HG02759 (cell line): ENCODE data around the gene CDH3.

Experiments used
- ATAC-seq: cut with Tn5 transposase; IDR thresholded peaks from one replicate; pipeline ENCODE4 v1.9.1; 2021; ENCODE audit warnings: mild to moderate bottlenecking, moderate library complexity; ENCODE audit not compliant: unreplicated experiment

The CDH3 gene

DNA sequence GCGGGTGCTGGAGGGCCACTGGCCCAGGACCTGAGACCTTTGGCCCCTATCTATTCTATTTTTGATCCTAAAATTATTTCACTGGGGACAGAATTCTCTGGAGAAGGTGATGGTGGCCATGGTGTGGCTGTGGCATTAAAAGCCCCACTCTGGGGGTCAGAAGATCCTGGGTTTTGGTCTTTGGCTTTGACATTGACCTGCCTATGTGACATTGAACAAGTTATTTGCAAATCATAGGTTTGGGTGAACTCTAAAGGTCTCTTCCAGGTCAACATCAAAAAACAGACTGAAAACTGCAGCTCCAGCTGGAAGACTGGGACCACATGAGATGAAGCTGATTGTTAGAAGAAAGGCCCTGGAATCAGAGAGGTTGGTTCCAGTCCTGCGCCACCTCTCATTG lies 89.7 kb downstream of the CDH3 start:
- no peak for ATAC-seq

DNA sequence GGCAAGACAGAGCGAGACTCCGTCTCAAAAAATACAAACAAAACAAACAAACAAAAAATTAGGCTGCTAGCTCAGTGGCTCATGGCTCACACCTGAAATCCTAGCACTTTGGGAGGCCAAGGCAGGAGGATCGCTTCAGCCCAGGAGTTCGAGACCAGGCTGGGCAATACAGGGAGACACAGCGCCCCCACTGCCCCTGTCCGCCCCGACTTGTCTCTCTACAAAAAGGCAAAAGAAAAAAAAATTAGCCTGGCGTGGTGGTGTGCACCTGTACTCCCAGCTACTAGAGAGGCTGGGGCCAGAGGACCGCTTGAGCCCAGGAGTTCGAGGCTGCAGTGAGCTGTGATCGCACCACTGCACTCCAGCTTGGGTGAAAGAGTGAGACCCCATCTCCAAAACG lies 91.5 kb downstream of the CDH3 start:
- ATAC-seq: no peak

DNA sequence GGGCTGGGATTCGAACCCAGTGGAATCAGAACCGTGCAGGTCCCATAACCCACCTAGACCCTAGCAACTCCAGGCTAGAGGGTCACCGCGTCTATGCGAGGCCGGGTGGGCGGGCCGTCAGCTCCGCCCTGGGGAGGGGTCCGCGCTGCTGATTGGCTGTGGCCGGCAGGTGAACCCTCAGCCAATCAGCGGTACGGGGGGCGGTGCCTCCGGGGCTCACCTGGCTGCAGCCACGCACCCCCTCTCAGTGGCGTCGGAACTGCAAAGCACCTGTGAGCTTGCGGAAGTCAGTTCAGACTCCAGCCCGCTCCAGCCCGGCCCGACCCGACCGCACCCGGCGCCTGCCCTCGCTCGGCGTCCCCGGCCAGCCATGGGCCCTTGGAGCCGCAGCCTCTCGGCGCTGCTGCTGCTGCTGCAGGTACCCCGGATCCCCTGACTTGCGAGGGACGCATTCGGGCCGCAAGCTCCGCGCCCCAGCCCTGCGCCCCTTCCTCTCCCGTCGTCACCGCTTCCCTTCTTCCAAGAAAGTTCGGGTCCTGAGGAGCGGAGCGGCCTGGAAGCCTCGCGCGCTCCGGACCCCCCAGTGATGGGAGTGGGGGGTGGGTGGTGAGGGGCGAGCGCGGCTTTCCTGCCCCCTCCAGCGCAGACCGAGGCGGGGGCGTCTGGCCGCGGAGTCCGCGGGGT lies 92.1 kb downstream of the CDH3 start, which contains the start of gene CDH1:
TSS of gene CDH1 (plus strand) at position 247 of the 684 bp plus-strand sequence. CDS start at position 371, 124 bp downstream.
- ATAC-seq: no peak

DNA sequence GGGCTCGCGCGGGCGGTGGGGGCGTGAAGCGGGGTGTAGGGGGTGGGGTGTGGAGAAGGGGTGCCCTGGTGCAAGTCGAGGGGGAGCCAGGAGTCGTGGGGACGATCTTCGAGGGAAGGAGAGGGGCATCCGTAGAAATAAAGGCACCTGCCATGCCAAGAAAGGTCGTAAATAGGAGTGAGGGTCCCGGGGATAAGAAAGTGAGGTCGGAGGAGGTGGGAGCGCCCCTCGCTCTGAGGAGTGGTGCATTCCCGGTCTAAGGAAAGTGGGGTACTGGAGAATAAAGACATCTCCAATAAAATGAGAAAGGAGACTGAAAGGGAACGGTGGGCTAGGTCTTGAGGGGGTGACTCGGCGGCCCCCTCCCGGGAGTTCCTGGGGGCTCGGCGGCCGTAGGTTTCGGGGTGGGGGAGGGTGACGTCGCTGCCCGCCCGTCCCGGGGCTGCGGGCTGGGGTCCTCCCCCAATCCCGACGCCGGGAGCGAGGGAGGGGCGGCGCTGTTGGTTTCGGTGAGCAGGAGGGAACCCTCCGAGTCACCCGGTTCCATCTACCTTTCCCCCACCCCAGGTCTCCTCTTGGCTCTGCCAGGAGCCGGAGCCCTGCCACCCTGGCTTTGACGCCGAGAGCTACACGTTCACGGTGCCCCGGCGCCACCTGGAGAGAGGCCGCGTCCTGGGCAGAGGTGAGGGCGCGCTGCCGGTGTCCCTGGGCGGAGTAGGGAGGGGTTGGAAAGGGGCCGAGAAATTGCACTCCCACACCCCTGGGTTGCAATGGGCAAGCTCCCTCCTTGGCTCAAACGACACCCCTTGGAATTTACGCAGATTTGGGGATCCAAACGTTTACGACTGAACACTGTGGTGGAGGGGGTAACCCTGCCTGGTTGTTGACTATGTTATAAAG lies 92.9 kb downstream of the CDH3 start:
- ATAC-seq: no peak

DNA sequence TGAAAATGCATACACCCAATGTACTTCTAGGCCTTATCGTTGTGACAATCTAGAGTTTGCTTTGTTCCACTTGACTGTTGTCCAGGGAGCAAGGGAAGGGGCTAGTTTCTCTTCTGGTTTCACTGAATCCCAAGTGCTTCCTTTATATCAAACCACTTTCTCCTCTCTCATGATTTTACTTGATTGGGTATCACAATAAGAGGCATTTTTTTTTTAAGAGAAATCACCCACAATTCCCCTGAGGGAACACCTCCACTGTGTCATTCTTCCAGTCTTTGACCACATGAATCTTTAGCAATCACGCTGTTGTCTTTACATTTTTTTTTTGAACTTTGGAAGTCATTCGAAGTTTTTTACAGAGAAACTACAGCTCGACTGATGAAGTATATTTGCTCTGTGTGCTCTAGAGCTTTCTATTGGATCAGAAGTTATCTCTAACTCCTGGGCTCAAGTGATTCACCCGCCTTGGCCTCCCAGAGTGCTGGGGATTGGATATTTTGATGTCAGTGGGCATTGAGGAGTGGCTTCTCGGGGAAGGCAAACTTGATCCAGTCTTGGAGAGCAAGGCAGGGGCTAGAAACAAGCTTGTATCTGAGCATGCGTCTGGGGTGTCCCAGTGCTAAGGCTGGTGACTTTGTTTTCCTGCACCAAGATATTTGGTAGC lies 95.0 kb downstream of the CDH3 start:
- ATAC-seq: no peak

DNA sequence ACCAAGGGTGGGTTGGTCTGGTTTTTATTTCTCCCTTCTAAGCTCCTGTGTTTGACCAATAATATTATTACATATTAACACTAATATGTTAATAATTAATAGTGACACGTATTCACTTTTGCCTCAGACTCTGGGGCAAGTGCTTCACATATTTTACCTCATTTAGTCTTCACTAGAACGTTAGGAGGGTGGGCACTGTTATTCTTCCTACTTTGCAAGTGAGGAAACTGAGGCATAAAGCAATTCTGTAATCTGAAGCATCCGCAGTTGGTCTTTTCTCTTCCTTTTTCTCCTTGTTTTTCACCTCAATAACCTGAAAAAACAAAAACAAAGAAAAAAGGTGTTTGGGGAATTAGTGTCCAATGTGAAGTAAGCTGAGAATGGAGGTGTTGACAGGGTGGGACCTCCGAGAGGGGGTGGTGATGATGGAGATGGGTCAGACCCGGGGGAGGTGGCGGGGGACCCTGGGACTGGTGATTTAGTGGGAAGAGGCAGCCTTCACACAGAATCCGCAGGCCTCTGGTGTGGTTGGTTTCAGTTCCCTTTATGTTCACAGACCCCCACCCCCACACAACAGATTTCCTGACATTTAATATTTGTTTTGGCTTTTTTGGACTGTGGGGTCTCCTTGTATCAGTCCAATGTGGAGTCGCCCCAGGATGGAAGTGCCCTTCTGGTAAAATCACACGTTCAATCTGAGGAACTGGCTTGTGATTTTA lies 95.7 kb downstream of the CDH3 start:
- no peak for ATAC-seq

DNA sequence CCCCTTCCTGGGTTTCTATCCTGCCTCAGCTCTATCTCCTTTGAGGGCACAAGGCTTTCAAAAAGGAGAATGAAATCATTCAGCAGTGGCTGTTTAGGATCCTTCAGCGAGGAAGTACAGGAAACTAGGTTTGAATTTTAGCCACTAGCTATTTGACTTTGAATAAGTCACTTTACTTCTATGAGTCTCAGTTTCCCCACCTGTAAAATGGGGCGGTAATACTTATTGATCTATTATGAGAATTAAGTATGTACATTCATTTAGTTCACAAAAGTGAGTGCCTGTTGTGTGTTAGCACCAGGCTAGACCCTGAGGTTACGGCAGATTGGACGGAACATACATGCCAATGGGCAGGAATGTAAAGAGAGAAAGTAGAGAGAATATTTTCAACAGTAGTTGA lies 98.6 kb downstream of the CDH3 start:
- no peak for ATAC-seq

DNA sequence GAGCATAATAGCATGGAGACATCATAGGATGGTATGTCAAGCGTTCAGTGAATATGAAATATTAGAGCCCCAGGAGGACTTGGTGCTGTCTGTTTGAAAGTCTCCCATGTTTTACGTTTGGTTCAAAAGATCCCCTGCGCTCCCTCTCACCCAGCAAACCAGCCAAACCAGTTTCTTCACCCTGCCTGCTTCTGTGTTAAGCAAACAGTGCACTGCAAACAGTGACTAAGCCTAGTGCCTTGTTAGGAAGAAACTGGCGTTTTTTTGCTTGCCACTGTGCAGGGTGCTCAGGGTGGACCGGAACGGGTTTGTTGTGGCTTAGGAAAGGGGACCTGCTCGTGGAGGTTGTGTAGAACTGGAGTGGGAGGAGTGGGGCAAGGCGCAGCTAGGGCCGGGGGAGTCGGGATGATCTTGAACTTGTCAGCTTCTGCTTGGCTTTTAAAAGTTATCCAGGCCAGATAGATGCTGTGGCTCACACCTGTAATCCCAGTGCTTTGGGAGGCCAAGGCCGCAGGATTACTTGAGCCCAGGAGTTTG lies 99.7 kb downstream of the CDH3 start:
- ATAC-seq: no peak

DNA sequence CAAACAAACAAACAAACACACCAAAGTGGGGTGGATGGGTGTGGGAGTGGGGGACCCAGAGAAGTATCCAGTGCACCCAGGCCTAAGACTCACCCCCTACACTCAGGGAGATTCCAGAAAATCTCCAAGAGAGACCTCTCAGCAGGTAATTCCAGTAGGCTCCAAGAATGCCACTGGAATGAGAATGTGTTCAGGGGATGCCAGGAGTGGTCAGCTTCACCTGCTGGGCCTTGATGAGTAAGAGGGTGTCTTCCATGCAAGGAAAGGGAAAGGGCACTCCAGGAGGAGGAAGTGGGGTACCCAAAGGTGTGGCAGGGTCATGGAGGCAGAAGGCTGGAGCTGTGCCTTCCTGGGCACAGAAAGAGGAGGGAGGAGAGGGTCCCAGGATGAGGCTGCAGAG lies 101.8 kb downstream of the CDH3 start:
- no peak for ATAC-seq

DNA sequence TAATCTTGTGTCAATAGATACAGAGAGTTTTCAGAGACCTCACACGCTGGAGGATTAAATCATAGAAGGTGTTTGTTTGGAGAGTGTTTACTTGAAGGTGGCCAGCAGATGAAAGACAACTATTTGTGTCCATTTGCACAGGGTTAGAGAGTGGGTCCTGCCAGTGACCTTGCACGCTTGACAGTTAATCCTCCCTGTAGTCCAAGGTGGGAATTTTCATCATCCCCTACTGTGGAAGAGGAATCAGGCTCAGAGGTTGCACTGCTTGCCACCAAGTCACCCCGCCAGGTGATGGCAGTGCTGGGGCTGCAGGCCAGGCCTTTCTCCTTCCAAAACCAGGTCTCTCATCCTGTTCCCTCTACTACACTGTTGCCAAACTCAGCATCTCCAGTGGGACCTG lies 104.3 kb downstream of the CDH3 start:
- ATAC-seq: no peak
